Smooth muscle cell of the brain vasculature (primary cell): ENCODE measurements around the gene TRAF3.
"Not testable (repeated sequence)": the region's sequence is repeated elsewhere in the genome, so short reads cannot be mapped to it uniquely, and the experiment has no call there.

Experiments
- DNase-seq: peaks from one replicate; pipeline ENCODE4 v3.0.0-alpha.2; 2012; ENCODE audit warnings: low read depth, low spot score

TRAF3 gene

DNA sequence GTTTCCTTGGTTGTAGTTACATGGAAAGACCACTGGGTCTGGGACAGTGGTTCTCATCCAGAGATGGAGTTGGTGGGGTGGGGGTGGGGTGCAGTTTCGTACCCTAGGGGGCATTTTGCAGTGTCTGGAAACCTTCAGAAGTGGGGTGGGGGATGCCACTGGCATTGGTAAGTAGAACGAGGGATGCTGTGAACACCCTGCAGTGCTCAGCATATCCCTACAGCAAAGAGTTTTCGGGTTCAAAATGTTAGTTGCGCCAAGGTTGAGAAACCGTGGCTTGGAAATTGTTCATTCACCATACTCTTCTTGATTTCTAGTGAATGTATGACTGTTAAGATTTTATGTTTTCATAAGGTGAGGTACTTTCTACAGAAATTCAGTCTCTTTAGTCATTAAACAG lies 28.7 kb downstream of the TRAF3 start:
- DNase-seq = no peak

DNA sequence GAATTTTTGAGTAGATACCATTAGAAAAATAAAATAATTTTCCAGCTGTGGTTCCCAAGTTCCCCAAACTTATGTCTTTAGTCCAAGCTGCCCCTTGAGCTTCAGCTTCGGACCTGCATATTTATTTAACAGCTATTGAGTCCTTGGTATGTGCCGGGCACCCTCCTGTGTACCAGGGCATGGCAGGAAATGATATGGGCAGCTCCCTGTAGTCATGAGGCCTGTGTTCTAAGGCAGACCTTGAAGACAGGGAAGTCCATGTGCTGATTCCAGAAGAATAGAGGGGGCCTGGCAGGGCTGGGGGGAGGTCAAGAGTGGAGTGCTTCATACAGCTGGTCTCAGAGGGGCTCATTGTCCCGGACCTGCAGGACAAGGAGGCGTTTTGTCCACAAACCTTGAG lies 29.2 kb downstream of the TRAF3 start:
- no peak for DNase-seq

DNA sequence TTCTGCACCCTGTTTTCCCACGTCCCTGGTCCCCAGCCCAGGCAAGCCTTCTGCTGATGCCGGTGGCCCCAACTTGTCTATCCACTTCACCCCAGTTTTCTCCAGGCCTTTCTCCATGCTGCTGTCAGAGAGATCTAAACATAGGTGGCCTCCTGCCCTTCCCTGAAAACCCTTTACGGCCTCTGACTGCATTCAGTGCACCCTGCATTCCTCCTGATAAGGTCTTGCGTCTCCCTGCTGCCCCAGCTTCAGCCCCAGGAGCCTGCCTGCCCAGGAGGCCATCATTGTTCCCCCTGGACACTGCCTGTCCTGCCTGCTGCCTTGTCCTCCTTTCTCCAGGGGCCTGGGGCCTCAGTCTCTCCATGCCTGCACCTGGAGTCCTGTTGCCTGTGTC lies 29.8 kb downstream of the TRAF3 start:
- no peak for DNase-seq

DNA sequence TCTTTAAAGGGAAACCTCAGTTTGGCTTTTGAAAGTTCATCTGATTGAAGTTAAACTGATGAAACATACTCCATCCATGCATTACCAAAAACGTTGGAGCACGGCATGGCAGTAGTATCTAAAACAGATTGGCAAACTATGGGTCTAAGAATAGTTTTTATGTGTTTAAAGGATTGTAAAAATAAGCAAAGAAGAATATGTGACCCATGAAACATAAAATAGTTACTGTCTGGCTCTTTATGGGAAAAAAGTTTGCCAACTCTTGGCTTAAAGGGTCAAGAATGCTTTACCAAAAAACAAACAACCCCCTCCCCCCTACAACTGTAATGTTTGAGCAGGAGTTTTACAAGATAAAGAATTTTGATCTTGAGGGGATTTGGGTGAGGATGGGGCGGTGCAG lies 32.6 kb downstream of the TRAF3 start:
- no peak for DNase-seq

DNA sequence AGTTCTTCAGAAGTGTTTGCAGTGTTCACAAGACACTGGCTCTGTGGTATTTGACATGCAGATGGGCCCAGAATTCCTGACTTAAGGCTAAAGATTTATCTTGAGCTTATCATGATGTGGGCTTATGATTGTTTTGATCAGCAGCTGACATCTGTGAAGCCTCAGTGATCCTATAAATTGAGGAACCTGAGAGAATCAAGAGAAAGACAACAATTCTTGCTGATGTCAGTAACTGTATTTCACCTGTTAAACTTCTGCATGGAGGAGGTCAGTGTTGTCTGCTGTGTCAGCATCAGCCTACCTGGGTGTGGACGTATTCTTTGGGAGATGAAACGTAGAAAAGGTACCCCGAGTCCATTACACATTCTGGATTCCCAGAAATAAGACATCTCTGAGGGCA lies 33.3 kb downstream of the TRAF3 start:
- DNase-seq = no peak

DNA sequence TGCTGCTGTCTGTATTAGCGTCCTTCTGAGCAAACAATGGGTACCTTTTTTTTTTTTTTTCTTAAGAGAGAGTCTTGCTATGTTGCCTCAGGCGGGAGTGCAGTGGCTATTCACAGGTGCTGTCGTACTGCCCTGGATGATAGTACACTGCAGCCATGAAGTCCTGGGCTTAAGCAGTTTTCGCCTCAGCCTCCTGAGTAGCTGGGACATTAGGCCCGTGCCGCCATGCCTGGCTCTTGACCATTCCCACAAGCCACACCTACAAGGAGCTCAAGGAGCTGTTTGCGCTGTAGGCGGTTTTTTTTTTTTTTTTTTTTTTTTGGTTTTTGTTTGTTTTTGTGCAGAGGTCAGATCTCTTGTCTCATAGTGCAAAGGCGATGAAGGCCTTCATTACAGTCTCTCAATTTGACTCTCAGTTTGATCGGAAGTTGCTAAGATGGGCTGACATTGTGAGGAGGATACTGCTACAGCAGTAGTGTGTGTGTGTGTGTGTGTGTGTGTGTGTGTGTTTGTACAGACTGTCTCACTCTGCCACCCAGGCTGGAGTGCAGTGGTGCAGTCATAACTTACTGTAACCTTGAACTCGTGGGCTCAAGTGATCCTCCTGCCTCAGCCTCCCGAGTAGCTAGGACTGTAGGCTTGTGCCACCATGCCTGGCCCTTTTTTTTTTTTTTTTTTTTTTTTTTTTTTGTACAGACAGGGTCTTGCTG lies 34.2 kb downstream of the TRAF3 start:
- no peak for DNase-seq

DNA sequence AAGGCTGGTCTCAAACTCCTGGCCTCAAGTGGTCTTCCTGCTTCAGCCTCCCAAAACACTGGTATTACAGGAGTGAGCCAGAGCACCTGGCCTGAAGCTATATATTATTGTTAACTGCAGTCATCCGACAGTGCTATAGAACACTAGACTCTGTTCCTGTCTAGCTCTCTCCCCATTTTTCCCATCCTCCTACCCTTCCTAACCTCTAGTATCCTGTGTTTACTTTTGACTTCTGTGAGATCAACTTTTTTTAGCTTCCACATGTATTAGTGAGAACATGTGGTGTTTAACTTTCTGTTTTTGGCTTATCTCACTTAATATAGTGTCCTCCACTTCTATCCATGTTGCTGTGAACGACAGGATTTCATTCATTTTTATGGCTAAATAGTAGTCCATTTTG lies 34.7 kb downstream of the TRAF3 start:
- no peak for DNase-seq

DNA sequence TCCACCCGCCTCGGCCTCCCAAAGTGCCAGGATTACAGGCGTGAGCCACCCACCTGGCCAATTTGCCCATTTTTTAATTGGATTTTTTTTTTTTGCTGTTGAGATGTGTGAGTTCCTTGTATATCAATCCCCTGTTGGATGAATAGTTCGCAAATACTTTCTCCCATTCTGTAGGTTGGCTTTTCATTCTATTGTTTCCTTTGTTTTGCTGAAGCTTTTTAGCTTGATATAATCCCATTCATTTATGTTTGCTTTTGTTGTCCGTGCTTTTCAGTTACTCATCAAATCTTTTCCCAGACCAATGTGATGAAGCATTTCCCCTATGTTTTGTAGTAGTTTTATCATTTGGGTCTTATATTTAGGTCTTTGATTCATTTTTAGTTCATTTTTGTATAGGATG lies 36.4 kb downstream of the TRAF3 start:
- no peak for DNase-seq

DNA sequence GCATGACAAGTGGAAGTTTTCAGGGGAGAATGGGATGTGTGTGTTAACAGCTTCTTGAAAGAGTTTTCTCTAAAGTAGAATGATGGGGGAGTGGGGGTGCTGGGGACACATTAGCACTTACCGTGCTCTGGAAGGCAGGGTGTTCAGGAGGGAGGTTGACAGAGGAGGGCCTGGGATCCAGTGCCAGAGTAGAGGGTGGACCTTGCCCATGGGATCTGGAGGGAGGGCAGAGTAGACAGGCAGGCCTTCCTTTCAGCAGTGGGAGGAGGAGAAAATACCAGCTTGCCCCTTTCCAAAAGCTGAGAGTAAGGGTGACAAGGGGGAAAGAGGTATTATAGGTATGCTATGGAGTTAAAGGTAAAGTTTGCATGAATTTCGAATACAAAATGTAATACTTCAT lies 40.1 kb downstream of the TRAF3 start:
- DNase-seq = no peak

DNA sequence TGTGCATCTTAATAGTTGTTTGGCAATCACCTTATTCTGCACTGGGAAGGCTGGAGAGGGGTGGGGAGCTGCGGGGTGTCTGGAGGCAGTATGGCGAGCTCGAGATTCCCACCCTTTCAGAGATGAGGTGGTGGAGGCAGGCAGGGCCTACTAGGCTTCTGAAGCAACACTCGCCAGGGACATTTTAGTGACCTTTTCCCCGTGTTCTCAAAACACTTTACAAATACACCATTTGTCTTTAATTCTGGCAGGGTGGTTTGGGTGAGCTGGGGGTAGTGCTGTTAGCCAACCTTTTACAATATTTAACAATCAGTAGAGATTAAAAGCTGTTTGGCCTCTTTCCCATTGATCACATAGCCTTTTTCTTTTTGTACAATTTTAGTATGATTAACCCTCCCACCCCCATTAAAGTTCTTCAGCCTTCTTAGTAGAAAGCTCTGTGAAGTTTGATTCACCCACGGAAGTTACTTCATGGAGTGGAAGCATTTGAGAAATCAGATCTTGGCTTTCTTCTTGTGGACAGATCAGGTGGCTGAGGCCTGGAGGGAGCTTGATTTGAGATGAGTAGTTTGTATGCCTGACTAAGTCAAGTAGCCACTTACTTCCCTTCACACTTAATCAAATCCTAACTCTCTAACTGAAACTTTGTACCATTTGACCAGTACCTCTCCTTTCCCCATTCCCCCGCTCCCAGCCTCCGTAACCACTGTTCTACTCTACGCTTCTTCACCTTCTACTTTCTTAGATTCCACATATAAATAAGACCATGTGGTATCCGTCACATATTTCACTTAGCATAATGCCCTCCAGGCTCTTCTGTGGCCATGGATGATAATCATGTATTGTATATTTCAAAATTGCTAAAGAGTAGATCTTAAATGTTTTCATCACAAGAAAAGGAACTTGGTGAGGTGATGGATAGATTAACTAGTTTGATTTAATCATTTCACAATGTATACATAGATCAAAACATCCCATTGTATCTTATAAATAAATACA lies 41.0 kb downstream of the TRAF3 start:
- DNase-seq = no peak

DNA sequence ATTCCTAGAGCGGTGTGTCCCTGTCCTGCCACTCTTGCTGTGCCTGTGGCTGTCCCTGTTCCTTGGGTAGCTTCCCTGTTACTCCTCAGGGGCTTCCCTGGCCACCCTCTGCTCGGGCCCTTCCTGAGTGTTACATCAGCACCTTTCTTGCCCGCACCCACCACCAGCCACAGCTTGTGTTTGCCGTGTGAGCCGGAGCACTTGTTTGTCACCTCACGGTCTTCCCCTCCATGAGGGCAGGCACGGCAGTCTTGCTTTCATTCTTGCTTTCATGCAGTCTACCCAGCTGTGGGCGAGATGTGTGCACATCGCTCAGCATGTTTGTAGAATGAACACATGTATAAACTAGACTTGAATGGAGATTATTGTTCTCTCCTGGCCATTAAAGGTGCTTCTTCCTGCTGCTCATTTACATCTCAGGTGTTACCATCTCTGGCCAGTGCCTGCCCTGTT lies 42.0 kb downstream of the TRAF3 start:
- DNase-seq = no peak

DNA sequence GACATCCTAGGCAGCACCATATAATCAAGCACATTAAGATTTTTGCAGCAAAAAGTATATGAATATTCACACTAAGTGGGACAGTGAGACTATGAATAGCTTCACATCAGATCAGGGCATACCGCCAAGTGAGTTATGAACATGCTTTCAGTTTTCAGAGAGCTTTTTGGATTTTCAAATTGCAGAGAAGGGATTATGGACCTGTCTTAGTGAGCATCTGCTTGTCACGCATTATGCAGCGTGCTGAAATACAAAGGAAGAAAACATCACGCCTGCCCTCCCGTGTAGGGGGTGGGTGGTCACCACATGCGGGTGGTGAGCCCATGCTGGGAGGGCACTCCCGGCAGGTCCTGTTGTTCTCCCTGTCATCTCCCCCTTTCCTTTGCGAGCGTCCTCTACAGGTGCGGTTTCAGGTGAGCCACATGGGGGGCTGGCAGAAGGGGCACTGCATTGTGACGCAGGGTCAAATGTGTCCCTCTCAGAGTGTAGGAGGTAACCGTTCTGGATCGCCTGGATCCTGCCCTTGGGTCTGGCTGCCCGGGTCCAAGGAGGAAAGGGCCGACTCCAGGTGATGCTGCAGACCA lies 42.6 kb downstream of the TRAF3 start:
- no peak for DNase-seq

DNA sequence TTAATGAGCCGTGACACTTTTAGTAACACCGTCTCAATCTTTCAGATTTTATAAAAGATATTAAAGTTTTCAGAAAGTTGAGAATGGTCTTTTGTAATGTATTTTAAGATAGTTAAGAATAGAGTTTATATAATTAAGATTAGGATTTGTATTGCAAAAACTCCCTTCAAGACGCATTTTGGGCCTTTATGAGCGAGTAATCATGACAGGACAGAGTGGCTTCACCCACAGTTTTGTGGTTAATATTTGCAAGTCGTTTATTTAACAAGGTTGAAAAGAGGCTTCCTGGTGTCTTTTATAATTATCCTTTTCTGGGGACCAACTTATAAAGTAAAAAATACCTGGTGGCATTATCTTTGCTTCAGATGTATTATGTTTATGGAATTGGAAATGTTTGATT lies 44.0 kb downstream of the TRAF3 start:
- DNase-seq = no peak

DNA sequence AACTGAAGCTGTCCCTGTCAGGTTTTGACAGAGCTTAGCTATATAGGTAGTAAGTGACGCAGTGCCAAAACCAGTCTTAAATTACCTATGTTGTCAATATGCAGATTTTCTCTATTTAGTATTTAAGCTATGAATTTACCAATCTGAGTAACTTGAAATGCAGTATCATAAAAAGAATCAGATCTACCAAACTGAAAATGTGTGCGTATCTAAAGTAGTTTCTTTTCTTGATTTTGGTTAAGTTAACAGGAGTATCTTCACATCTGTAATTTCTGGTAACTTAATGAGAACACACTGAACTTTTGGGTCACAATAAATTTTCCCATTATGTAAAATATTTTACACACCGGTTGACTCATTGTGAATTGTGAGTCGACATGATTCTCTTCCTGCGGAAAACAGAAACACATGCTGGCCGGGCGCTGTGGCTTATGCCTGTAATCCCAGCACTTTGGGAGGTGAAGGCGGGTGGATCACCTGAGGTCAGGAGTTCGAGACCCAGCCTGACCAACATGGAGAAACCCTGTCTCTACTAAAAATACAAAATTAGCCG lies 45.1 kb downstream of the TRAF3 start:
- DNase-seq = no peak

DNA sequence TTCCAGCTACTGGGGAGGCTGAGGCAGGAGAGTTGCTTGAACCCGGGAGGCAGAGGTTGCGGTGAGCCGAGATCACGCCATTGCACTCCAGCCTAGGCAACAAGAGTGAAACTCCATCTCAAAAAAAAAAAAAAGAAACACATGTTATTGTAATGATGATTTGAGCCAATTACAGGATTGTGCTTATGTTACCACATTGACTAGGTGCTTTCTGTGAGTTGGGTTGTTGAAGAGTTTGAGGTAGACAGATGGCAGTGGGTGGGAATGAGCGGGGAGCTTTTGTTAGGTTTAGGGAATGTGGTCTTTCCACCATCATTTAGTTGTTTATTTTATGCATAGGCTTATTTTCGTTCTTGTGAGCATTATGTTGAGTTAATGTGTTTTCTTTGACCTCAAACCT lies 45.6 kb downstream of the TRAF3 start:
- not testable (repeated sequence) for DNase-seq

DNA sequence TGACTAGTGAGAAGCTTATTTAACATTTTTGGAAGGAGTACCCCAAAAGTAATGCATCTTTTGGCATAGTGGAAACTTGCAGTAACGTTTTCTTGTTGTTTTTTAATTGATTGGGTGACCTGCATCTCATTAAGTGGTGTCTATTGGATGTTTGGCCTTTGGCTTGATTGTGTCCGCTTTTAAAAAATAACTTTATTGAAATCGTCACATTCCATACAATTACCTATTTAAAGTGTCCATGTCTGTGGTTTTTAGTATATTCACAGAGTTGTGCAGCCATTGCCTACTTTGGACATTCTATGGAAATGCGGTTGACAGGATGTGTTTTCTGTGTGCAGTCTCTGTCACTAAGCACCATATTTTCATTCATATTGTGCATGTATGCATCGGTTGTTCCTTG lies 46.3 kb downstream of the TRAF3 start:
- DNase-seq = no peak

DNA sequence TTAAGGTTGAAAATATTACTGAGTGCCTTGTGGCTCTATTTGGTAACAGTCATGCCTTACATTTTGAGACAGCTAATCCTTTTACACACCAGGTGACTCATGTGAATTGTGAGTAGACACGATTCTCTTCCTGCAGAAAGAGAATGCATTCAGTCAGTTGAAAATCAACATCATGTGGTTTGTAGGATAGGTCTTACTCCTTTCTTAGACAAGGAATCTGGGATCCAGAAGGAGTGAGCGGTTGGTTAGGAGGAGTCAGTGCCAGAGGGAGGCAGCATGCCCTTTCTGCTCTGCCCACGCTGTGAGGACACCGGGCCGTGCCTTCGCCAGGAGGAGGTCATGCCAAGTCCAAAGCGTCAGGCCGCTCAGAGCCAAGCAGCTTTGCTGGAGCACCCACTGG lies 47.6 kb downstream of the TRAF3 start:
- DNase-seq = no peak

DNA sequence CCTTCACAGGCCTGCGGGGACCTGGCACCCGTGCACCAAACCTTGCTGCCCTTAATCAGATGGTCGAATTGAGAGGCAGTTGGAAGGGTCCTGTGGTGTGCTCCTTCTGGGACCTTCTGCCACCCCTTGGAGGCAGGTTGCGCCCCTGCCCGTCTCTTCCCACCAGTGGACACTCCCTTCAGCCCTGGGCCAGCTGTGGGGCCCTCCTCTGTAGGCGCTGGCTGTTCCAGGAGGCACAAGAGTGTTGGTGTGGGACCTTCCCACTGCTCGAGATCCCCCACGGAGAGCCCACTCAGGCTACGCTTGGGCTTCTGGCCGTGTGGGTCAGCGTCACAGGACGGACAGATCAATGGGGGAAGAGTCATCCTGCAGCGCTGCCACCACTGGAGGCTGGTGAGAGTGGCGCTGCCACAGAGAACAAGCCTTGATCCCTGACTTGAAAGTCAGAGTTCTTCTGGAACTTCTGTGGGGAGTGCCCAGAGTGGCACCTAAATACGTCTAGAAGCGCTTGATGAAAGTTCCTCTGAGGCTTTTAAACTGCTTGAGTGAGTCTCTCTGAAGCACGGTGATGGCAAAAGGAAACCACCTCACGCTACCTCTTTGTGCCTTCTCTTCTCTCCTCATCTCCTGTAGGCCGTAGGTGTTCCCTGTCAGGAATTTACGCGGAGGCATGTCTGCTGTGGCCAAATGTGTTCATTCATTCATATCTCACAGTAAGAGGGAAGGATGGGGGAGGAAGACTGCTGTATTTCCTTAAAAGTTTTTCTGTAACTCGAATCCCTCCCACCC lies 48.3 kb downstream of the TRAF3 start:
- no peak for DNase-seq

DNA sequence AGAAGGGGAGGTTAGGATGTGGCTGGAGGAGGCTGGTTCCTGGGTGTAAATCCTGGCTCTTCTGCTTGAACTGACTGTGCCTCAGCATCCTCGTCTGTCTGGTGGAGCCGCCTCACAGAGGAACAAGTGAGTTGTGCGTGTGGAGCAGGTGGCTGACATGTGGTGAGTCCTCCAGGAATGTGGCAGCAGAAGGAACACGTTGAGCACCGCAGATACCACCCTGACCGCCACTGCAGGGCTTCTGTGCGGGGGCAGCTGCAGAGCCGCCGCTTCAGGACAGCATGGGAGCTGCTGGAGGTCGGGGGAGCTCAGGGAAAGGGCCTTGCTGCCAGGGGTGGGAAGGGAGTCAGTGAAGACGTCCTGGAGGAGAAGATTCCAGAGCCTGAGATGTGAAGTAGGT lies 48.9 kb downstream of the TRAF3 start:
- DNase-seq = no peak

DNA sequence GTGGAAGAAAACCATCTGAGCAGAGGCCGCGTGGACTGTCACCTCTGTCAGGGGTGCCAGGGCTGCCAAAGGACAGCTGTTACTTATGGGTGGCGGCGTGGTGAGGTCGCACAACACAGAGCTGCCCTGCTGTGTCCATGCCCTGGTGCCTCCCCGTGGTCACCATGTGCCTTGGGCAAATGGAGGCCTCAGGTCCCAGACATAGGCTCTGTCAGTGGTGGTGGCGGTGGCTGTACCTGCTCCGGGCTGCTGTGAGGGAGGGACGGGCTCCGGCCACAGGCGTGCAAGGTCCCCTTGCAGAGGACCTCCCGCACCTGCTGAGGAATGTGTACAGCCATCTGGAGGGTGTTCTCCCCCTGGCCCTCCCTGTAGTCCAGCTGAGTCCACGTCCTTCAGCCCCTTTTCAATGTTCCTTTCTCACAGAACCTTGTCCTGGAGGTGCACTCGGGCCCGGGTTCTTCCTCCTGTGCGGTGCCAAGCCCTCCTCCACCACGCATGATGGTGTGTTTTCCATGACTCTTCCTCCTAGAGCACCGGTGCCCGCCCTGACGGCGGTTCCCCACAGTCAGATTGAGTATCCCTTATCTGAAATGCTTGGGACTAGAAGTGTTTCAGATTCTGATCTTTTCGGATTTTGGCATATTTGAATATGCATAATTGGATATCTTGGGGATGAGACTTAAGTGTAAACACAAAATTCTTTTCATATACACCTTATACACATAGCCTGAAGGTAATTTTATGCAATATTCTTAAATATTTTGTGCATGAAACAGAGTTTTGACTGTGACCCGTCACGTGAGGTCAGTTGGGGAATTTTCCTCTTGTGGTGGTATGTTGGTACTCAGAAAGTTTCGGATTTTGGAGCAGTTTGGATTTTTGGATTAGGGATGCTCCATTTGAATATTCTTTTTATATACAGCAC lies 49.8 kb downstream of the TRAF3 start:
- DNase-seq = no peak
